ENCODE data around the gene PBX1.

PBX1 gene

GRCh38 chr1:164767752-164768402 is 208.9 kb downstream of the PBX1 start:
- DNase-seq = no peak

- no peak for DNase-seq
Measured at GRCh38 chr1:164768619-164769018, 209.6 kb downstream of the PBX1 start.

GRCh38 chr1:164769486-164770130 is 210.6 kb downstream of the PBX1 start:
- no peak for DNase-seq

- DNase-seq = no peak
Measured at GRCh38 chr1:164770131-164770529, 211.1 kb downstream of the PBX1 start.

- DNase-seq = no peak
Measured at GRCh38 chr1:164771041-164771618, 212.1 kb downstream of the PBX1 start.

GRCh38 chr1:164771619-164772361 is 212.8 kb downstream of the PBX1 start:
- DNase-seq = no peak

- no peak for DNase-seq
Measured at GRCh38 chr1:164772635-164773034, 213.7 kb downstream of the PBX1 start.

- DNase-seq = no peak
Measured at GRCh38 chr1:164773102-164773501, 214.1 kb downstream of the PBX1 start.

GRCh38 chr1:164774413-164774812 is 215.4 kb downstream of the PBX1 start:
- no peak for DNase-seq

- no peak for DNase-seq
Measured at GRCh38 chr1:164774819-164775654, 216.1 kb downstream of the PBX1 start.

GRCh38 chr1:164777518-164777917 is 218.5 kb downstream of the PBX1 start:
- DNase-seq = no peak

GRCh38 chr1:164779376-164779775 is 220.4 kb downstream of the PBX1 start:
- DNase-seq = no peak

GRCh38 chr1:164780111-164780812 is 221.3 kb downstream of the PBX1 start:
- no peak for DNase-seq

- DNase-seq = no peak
Measured at GRCh38 chr1:164780863-164781262, 221.9 kb downstream of the PBX1 start.

- no peak for DNase-seq
Measured at GRCh38 chr1:164781972-164782371, 223.0 kb downstream of the PBX1 start.

- no peak for DNase-seq
Measured at GRCh38 chr1:164783778-164784555, 225.0 kb downstream of the PBX1 start.

- DNase-seq = no peak
Measured at GRCh38 chr1:164784960-164785359, 226.0 kb downstream of the PBX1 start.

GRCh38 chr1:164785841-164786534 is 227.0 kb downstream of the PBX1 start:
- DNase-seq = no peak

- peak; percentile 27 for DNase-seq
Measured at GRCh38 chr1:164786980-164787833, 228.2 kb downstream of the PBX1 start.

GRCh38 chr1:164787834-164788231 is 228.8 kb downstream of the PBX1 start:
- DNase-seq = no peak
